Right atrium auricular region (tissue), 2 donors: ENCODE results near the gene DNAJC5. TPM values are rescaled to one million over a fixed set of nuclear protein-coding genes. Genes with fewer than 3 reads are reported as not detected.
A peak's percentile ranks its signal among the peaks of the same experiment; 100 is the strongest.
"Not testable (repeated sequence)": the region's sequence is repeated elsewhere in the genome, so short reads cannot be mapped to it uniquely, and the experiment has no call there.

Source experiments
- DNase-seq: peaks from one replicate; pipeline ENCODE4 v3.0.0-alpha.2; 2019; ENCODE audit warnings: low spot score
- H3K27ac ChIP-seq, 2 donors: fragments of 200-600 bp; sonication (generic); 1 replicate in 1 of 2; 2 replicates in 1 of 2; pipeline ENCODE4 v1.5.1; 2016 to 2019
- H3K27me3 ChIP-seq, 2 donors: fragments of 200-600 bp; sonication (generic); one replicate each; pipeline versions ENCODE4 v1.5.1 to v1.6.0; 2017 to 2019
- H3K36me3 ChIP-seq: fragments of 200-600 bp; sonication (generic); one replicate; pipeline ENCODE4 v1.5.1; 2016
- H3K4me1 ChIP-seq, 2 donors: fragments of 200-600 bp; sonication (generic); one replicate each; pipeline versions ENCODE4 v1.5.1 to v1.6.0; 2017 to 2019
- H3K4me3 ChIP-seq, 2 donors: fragments of 200-600 bp; sonication (generic); 1 replicate in 1 of 2; 2 replicates in 1 of 2; pipeline ENCODE4 v1.5.1; 2017 to 2019; ENCODE audit warnings: mild to moderate bottlenecking in 1 of 2, moderate library complexity in 1 of 2
- H3K9me3 ChIP-seq, 2 donors: fragments of 200-600 bp; sonication (generic); one replicate each; pipeline ENCODE4 v1.5.1; 2019
- total RNA-seq, 2 donors: library from RNA; depleted of rRNA; stranded (reverse); fragments of >200 nt; gene quantifications; one replicate each; pipeline ENCODE4 v1.1.0, GENCODE V29; 2016
- TF ChIP-seq, protein P1 (sequence below), 2 donors: fragments of 200-600 bp; sonication (generic); IDR thresholded peaks; one replicate each; pipeline ENCODE4 v1.5.1; 2019; ENCODE audit warnings: antibody characterized with exemption in 2 of 2

DNAJC5 gene
- total RNA-seq, 2 donors from 2014 or later, result 41.2 to 43.8 TPM

DNA sequence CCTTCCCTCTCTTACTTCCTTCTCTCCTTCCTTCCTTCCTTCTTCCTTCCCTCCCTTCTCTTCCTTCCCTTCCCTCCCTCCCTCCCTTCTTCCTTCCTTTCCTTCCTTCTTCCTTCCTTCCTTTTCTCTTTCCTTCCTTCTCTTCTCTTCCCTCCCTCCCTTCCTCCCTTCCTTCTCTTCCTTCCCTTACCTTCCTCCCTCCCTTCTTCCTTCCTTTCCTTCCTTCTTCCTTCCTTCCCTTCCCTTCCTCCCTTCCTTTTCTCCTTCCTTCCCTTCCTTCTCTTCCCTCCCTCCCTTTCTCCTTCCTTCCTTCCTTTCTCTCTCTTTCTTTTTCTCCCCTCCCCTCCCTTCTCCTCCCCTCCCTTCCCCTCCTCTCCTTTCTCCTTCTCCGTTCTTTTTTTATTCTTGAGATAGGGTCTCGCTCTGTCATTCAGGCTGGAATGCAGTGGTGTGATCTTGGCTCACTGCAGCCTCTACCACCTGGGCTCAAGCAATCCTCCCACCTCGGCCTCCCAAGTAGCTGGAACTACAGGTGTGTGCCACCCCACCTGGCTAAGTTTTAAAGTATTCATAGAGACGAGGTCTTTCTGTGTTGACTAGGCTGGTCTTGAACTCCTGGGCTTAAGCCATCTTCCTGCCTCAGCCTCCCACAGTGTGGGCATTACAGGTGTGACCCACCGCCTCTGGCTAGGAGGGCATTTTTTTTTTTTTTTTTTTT lies 75.9 kb downstream of the DNAJC5 start:
- Histone ChIP-seq H3K27me3 (no peaks in the 10 kb centered on the region), H3K4me1 (peaks cover 0 to 25% of the 10 kb centered on the region in 2 donors), H3K36me3 (peaks cover 7% of the 10 kb centered on the region), H3K4me3 (no peak overlapping the region), H3K27ac (no peak overlapping the region), H3K9me3 (no peaks in the 10 kb centered on the region)
- DNase-seq, result no peak
- TF ChIP-seq, protein P1, sequence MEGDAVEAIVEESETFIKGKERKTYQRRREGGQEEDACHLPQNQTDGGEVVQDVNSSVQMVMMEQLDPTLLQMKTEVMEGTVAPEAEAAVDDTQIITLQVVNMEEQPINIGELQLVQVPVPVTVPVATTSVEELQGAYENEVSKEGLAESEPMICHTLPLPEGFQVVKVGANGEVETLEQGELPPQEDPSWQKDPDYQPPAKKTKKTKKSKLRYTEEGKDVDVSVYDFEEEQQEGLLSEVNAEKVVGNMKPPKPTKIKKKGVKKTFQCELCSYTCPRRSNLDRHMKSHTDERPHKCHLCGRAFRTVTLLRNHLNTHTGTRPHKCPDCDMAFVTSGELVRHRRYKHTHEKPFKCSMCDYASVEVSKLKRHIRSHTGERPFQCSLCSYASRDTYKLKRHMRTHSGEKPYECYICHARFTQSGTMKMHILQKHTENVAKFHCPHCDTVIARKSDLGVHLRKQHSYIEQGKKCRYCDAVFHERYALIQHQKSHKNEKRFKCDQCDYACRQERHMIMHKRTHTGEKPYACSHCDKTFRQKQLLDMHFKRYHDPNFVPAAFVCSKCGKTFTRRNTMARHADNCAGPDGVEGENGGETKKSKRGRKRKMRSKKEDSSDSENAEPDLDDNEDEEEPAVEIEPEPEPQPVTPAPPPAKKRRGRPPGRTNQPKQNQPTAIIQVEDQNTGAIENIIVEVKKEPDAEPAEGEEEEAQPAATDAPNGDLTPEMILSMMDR (IDR thresholded peaks at IDR 0.05), result no peak

DNA sequence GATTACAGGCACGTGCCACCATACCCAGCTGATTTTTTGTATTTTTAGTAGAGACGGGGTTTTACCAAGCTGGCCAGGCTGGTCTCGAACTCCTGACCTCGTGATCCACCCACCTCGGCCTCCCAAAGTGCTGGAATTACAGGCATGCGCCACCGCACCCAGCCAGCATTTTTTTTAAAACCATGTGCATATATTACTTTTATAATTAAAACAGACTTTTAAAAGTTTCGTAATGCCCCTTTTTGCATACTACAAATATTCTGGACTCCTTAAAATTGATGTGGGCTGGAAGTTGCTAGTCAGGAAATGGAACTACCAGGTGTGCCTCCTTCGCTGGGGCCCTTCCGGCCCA lies 77.0 kb downstream of the DNAJC5 start:
- DNase-seq, H3K4me3 ChIP-seq, H3K27ac ChIP-seq, H3K9me3 ChIP-seq, H3K36me3 ChIP-seq, H3K27me3 ChIP-seq: not testable (repeated sequence)
- peaks cover 0 to 25% of the 10 kb centered on the region in 2 donors for H3K4me1 ChIP-seq

GRCh38 chr20:63972312-63973159 lies 77.6 kb downstream of the DNAJC5 start:
- no peak overlapping the region for H3K27ac ChIP-seq
- no peak overlapping the region for H3K4me3 ChIP-seq
- H3K4me1 ChIP-seq, result peaks cover 0 to 25% of the 10 kb centered on the region in 2 donors
- no peaks in the 10 kb centered on the region for H3K36me3 ChIP-seq
- TF ChIP-seq, protein P1 (IDR thresholded peaks at IDR 0.05), result no peak
- no peak for DNase-seq
- H3K9me3 ChIP-seq, result no peaks in the 10 kb centered on the region
- H3K27me3 ChIP-seq, result no peaks in the 10 kb centered on the region

GRCh38 chr20:63973160-63973479 lies 78.2 kb downstream of the DNAJC5 start:
- Histone ChIP-seq H3K4me1 (peaks cover 0 to 28% of the 10 kb centered on the region in 2 donors), H3K9me3 (no peaks in the 10 kb centered on the region), H3K4me3 (no peak overlapping the region), H3K36me3 (no peaks in the 10 kb centered on the region), H3K27ac (peak overlapping the region in 1 of 2 donors; percentile 47), H3K27me3 (no peaks in the 10 kb centered on the region)
- no peak for DNase-seq
- TF ChIP-seq, protein P1 (IDR thresholded peaks at IDR 0.05), result no peak

- Histone ChIP-seq H3K4me1 (peaks cover 0 to 28% of the 10 kb centered on the region in 2 donors), H3K27me3 (no peaks in the 10 kb centered on the region), H3K36me3 (no peaks in the 10 kb centered on the region), H3K27ac (peak overlapping the region; percentile 25 to 47), H3K4me3 (peak overlapping the region; percentile 27 to 34), H3K9me3 (no peaks in the 10 kb centered on the region)
- DNase-seq, result peak; percentile 86
- TF ChIP-seq, protein P1 (IDR thresholded peaks at IDR 0.05), result peak; percentile 92 to 99
These were observed 78.9 kb downstream of the DNAJC5 start for GRCh38 chr20:63973636-63974401.
